Mucosa of descending colon (tissue), 3 donors: ENCODE data around the gene SAMD15. TPM values are rescaled to one million over a fixed set of nuclear protein-coding genes. Genes with fewer than 3 reads are reported as not detected.
"Not testable (repeated sequence)": the region's sequence is repeated elsewhere in the genome, so short reads cannot be mapped to it uniquely, and the experiment has no call there.

Experiments used
- ATAC-seq: fragments of 200-7000 bp; cut with Tn5 transposase; one replicate; pipeline ENCODE4 v1.9.1; 2020; ENCODE audit warnings: mild to moderate bottlenecking, moderate library complexity
- DNase-seq, 3 donors: peaks; one replicate each; pipeline ENCODE4 v3.0.0-alpha.2; 2020
- H3K36me3 ChIP-seq: fragments of 200-600 bp; one replicate; pipeline ENCODE4 v1.8.0; 2021; ENCODE audit warnings: low read depth, mild to moderate bottlenecking
- H3K4me1 ChIP-seq: fragments of 200-600 bp; one replicate; pipeline ENCODE4 v1.8.0; 2021; ENCODE audit warnings: low read depth, mild to moderate bottlenecking
- H3K4me3 ChIP-seq: fragments of 200-600 bp; one replicate; pipeline ENCODE4 v1.8.0; 2021; ENCODE audit warnings: mild to moderate bottlenecking
- H3K9me3 ChIP-seq: fragments of 200-600 bp; one replicate; pipeline ENCODE4 v1.8.0; 2021; ENCODE audit warnings: mild to moderate bottlenecking
- intact Hi-C, 2 donors: fragments of 100-400 bp; cut with DNase I in 1 of 2; cut with micrococcal nuclease in 1 of 2; formaldehyde crosslinking; loops; one replicate each; pipeline versions ENCODE4 v1.11.0 to v1.11.1; 2022; cut with DNase I, micrococcal nuclease
- long read RNA-seq, 2 donors: library from polyadenylated mRNA; unstranded; transcript quantifications; one replicate each; pipeline ENCODE4 v2.0.0, GENCODE V29; 2019 to 2021
- total RNA-seq, 3 donors: library from RNA; stranded (reverse); fragmentation: NEBNext Ultra II Directional in 2 of 3; extraction: Animal tissue kit (Norgen Biotek cat#: 25700) in 2 of 3; gene quantifications; one replicate each; pipeline versions ENCODE4 v1.2.1 to v1.2.4, GENCODE V29; 2021 to 2023
- TF ChIP-seq, protein P1 (sequence below): fragments of 200-600 bp; IDR thresholded peaks from one replicate; pipeline ENCODE4 v1.8.0; 2022; ENCODE audit warnings: antibody characterized with exemption, mild to moderate bottlenecking
- donor health status: DM: no; HTN: no; CAD: no; lungs with moderate emphysema.
- donor health status: DM: no; HTN: no; CAD: no.
- donor health status: DM: no; HTN: yes; CAD: no.

Gene SAMD15
- total RNA-seq, result under 1 TPM; 0.29 to 0.66 (median 0.43) TPM
- long read RNA-seq, donor 1, result 0 reads
- long read RNA-seq, donor 2, result 0 reads

DNA sequence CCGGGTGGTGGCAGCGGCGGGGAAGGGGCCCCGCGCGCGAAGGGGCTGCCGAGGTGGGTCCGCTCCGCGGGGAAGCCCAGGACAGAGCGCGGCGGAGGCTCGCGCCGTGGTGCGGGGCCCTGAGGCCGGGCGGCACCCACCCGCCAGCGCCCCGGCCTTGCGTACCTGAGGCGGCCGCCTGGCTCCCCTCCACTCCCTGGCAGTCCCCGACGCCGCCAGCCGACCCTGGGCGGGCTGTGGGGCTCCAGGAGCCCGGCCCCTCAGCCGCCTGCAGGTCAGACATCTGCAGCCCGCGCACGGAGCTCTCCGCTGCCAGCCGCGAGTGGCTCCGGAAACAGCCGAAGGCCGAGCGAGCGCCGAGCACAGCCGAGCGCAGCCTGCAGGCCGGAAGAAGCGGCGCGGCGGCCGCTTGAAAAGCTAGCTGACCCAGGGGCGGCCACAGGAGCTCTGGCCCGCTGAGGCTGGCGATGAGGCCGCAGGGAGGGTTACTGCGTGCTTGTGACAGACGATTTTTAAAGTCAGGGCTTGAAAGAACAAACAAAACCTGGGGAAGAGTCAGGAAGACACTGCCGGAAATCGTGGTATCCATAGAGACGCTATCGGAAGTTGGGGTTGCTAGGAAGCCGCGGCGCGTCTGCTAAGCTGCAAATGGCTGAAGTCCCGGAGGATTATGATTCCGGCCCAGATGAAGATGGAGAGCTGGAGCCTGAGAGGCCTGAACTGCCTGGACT lies at the start of gene SAMD15, which contains the start of gene TMED8:
SAMD15 (plus strand) TSS at position 609 of the 731 bp plus-strand sequence; CDS start at position 649, 40 bp downstream.
TMED8 (minus strand) TSS at position 324 of the 731 bp plus-strand sequence; CDS start at position 283, 41 bp downstream.
- ATAC-seq (peak; percentile 99), DNase-seq (peak; percentile 88 to 91 (median 90))
- Histone ChIP-seq H3K9me3 (no peaks in the 10 kb centered on the region), H3K4me3 (peak within 1 kb of the TSS; percentile 75), H3K36me3 (no peaks in the 10 kb centered on the region), H3K4me1 (peaks cover 7% of the 10 kb centered on the region)
- intact Hi-C loops, result no loop called here
- TF ChIP-seq, protein P1, sequence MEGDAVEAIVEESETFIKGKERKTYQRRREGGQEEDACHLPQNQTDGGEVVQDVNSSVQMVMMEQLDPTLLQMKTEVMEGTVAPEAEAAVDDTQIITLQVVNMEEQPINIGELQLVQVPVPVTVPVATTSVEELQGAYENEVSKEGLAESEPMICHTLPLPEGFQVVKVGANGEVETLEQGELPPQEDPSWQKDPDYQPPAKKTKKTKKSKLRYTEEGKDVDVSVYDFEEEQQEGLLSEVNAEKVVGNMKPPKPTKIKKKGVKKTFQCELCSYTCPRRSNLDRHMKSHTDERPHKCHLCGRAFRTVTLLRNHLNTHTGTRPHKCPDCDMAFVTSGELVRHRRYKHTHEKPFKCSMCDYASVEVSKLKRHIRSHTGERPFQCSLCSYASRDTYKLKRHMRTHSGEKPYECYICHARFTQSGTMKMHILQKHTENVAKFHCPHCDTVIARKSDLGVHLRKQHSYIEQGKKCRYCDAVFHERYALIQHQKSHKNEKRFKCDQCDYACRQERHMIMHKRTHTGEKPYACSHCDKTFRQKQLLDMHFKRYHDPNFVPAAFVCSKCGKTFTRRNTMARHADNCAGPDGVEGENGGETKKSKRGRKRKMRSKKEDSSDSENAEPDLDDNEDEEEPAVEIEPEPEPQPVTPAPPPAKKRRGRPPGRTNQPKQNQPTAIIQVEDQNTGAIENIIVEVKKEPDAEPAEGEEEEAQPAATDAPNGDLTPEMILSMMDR, result no peak

DNA sequence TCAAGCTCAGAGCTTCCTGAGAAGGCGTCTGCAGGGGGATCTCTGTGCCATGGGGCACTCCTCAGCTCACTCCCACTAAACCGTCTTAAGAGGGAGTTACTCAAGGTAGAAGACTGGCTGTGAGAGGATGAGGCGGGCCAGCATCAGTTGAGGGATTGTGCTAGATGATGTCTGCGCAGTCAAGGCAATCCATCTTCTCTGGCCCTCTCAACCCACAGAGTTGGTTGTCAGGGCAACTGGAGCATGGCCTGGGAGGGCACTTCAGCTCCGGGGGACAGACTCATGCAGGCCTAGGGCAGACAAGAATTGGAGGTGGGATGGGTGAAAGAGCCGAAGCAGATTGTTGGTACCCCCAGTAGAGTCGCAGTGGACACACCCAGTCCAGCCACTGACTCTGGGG lies 47.3 kb upstream of the SAMD15 start:
- Histone ChIP-seq H3K4me1 (no peaks in the 10 kb centered on the region), H3K36me3 (no peaks in the 10 kb centered on the region), H3K4me3 (no peak overlapping the region), H3K9me3 (no peaks in the 10 kb centered on the region)
- intact Hi-C loops, result no loop called here
- TF ChIP-seq, protein P1, result no peak
- no peak for ATAC-seq
- DNase-seq, result no peak

DNA sequence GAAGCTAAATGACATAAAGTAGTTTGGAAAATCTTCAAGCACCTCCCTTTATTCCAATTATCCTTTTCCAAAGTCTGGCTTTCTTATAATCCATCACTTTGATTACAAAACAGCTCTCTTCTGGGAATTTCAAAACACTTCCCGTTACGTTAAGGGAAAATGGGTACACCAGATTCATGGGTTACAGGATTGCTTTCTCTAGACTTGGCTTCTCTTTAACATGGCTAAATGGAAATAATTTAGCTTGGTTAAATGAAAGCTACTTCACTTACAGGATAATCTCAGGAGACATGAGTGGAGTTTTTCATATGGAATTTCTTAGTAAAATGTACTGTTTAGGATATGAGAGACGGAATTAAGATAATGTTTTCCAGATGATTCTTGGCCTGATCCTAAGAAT lies 41.6 kb upstream of the SAMD15 start:
- Histone ChIP-seq H3K9me3 (no peaks in the 10 kb centered on the region), H3K4me3 (no peak overlapping the region), H3K4me1 (no peaks in the 10 kb centered on the region), H3K36me3 (no peaks in the 10 kb centered on the region)
- intact Hi-C loops, result no loop called here
- TF ChIP-seq, protein P1, result no peak
- DNase-seq (no peak), ATAC-seq (no peak)

DNA sequence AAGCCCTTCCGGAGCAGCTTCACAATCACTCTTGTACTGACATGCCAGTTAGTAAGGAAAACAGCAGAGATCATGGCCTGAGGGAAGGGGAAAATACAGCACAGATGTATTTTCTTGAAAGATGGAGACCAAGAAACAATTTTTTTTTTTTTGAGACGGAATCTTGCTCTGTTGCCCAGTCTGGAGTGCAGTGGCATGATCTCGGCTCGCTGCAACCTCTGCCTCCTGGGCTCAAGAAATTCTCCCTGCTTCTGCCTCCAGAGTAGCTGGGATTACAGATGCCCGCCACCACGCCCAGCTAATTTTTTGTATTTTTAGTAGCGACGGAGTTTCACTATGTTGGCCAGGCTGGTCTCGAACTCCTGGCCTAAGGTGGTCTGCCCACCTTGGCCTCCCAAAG lies 39.9 kb upstream of the SAMD15 start:
- H3K4me1 ChIP-seq, H3K4me3 ChIP-seq, H3K36me3 ChIP-seq, ATAC-seq, DNase-seq, H3K9me3 ChIP-seq, intact Hi-C loops: not testable (repeated sequence)

DNA sequence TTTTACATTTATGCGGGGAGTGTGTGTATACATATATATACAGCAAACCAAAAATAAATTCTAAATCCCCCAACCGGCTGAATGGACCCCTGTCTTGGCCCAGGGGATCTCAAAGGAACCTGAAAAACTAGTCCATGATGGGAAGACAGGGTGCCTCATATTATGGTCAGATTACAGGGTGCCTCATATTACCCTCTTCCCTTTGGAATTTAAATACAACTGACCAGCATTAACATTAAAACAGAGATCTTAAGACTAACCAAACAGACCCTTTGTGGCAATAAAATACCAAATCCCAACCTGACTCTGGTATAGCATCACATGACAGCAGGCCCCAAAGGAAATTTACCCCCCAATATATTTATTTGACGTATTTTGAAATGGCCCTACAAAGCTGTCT lies 39.3 kb upstream of the SAMD15 start:
- ATAC-seq, result no peak
- H3K4me3 ChIP-seq, result no peak overlapping the region
- no peaks in the 10 kb centered on the region for H3K4me1 ChIP-seq
- TF ChIP-seq, protein P1, result no peak
- no peaks in the 10 kb centered on the region for H3K9me3 ChIP-seq
- intact Hi-C loops, result no loop called here
- H3K36me3 ChIP-seq, result no peaks in the 10 kb centered on the region
- DNase-seq, result no peak

DNA sequence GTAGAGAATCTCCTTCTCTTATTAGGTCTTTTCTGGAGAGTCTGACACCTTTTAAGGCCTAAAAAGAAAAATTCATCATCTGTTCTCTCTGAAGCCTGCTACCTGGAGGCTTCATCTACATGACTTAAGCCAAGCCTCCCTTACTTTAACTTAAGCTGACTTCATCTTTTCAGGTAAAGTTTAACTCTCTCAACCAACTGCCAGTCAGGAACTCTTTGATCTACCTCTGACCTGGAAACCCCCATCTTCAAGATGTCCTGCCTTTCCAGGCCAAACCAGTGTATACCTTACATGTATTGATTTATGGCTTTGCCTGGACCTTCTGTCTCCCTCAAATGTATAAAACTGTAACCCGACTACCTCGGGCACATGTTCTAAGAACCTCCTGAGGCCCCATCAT lies 38.9 kb upstream of the SAMD15 start:
- Histone ChIP-seq H3K4me1 (no peaks in the 10 kb centered on the region), H3K4me3 (no peak overlapping the region), H3K36me3 (no peaks in the 10 kb centered on the region), H3K9me3 (no peaks in the 10 kb centered on the region)
- intact Hi-C loops, result no loop called here
- DNase-seq (no peak), ATAC-seq (no peak)
- TF ChIP-seq, protein P1, result no peak
